Fibroblast of skin of right quadriceps (primary cell): Measurements from ENCODE around the gene SUGP1.

Experiments
- DNase-seq: peaks from one replicate; pipeline ENCODE4 v3.0.0-alpha.2; 2013

Gene SUGP1

DNA sequence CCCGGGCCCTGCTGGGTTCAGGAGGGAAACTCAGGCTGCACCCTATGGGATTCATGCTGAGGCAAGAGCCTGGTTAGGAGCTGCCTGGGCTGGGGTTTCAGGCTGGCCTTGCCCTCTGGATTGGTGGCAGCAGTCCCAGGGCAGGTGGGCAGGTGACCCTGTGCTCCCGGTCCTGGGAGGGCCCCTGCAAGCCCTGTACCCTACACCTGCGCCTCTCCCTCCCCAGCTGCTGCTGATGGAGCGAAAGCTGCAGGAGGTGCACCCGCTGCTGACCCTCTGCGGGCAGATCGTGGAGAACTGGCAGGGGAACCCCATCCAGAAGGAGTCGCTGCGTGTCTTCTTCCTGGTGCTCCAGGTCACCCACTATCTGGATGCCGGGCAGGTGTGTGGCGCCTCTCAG lies 20.7 kb upstream of the SUGP1 start:
- DNase-seq, result no peak

DNA sequence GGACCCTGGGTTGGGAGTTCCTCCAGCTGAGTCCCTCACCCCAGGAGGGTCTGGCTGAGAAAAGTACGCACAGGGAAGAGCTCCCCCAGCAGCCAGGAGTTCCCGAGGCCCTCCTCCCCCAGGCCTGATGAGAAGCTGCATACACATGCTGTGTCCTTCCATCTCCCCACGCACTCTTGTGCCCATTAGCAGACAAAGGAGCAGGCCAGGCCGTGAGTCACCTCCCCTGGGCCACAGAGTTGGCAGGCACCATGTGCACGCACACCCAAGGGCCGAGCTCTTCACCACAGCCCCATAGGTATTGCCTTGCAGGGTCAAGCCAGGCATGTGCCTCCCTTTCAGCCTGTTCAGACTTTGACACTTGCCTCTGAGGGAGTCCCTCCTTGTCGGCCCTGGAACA lies 17.8 kb upstream of the SUGP1 start:
- no peak for DNase-seq

- DNase-seq, result no peak
These were observed 16.8 kb upstream of the SUGP1 start for GRCh38 chr19:19337120-19337519.

- DNase-seq, result no peak
These were observed 16.3 kb upstream of the SUGP1 start for GRCh38 chr19:19336597-19336996.

DNA sequence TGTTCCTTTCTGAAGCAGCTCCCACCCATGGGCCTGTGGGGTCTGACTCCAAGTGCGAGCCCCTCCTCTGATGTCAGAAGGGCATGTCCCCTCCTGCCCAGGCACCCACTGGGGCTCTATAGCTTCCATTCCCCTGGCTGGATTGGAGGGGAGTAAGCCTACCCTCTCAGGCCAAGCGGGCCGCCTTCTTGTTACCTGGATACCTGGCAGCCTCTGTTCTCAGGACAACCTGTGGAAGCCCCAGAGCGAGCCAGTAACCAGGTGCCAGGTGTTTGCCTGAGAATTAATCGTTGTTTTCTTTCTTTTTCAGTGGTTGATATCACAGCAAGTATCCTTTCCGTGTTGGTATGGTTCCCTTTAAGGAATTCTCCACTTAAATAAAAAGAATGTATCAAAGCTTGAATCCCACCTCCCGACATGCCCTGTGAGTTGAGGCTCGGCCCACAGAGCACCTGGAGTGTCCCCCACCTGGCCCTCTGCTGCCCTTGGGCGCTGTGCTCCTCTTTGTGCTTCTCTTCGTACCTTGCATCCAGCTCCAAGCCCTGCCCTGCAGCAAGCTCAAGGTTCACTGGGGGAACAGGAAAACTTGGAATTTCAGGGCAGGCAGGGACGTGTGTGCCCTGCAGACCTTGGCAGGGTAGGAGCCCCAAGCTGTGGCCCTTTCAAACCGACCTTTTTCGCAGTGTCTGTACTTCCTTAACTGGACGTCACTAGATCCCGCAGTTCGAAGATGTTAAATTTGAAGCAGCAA lies 15.3 kb upstream of the SUGP1 start:
- no peak for DNase-seq

DNA sequence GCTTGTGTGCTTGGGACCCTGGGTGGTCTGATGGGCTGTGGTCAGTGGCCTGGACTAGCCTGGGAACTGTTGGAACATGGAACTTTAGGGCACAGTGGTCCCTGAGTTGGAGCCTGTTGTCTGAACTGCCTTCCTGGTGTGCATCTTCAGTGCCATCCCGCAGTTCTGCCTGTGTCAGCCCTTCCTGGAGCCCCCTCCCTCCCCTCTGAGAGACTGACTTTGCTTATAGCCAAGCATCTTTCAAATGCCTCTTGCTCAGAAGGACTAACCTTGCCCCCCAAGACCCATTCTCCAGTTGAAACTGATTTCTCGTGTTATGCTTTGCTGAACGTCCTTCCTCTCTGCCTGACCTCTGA lies 14.7 kb upstream of the SUGP1 start:
- no peak for DNase-seq

- no peak for DNase-seq
These were observed 14.0 kb upstream of the SUGP1 start for GRCh38 chr19:19334063-19334988.

DNA sequence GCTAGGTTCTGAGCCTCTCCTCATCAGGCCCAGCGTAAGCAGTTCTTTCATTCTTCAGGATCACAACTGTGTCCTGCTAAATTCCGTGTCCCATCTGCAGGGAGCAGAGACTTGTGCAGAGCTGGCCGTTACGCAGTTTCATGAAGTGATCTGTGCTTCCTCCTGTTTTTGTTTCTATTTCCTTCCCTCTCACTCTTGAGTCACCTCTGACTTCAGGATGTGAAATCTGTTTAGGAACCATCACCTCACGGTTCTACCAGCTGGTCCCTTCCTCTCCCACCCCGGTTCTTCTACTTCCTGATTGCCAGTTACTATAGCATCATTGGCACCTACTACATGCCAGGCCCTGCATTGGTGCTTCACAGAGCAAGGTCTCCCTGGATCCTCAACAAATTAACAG lies 8.8 kb upstream of the SUGP1 start:
- DNase-seq, result no peak

DNA sequence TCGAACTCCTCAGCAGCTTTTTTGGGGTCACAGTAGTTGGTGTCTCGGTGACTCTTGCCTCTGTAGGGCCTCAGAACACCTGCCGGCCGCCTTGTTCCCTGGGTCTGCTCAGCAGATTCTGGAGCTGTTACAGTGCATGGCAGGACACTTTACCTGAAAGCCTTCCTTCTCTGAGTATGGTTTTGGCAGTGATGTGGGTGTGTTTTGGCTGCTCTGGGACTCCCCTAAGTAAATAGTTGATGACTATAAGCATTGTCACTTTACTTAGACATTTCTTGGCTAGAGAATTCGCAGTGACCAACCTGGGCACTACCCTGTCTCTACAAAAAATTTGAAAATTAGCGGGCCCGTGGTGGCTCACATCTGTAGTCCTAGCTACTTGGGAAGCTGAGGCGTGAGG lies 7.4 kb upstream of the SUGP1 start:
- DNase-seq, result no peak

GRCh38 chr19:19324059-19324770 lies 3.9 kb upstream of the SUGP1 start:
- no peak for DNase-seq

GRCh38 chr19:19321141-19321577 lies 850 bp upstream of the SUGP1 start:
- DNase-seq, result no peak

DNA sequence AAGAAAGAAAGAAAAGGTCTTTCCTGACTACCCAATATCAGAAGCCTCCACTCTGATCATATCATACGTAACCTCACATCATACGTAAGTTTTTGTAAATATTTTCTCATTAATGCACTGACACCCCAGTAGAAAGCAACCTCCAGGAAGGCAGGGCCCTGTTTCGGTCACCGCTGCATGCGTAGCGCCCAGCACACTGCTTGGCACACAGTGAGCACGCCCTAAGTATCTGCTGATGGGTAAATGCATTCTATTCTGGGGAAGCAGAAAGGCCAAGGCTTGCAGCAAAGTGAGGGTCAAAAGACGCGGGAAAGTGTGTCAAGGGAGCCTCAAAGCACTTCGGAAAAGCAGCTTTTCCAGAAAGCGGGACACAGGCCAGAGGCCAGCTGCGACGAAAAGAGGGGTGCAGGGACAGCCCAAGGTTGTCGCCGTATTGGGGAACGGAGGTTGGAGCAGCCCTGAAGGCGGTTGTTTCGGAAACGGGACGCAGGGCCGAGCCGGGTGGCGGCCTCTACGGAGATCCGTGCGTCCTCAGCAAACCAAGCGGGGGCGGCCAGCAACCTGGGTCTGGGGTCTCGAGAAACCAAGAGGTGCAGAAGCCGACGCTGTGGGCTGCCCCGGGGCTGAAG lies 463 bp downstream of the SUGP1 start:
- DNase-seq, result no peak

GRCh38 chr19:19316082-19316481 lies 4.2 kb downstream of the SUGP1 start:
- DNase-seq, result no peak

DNA sequence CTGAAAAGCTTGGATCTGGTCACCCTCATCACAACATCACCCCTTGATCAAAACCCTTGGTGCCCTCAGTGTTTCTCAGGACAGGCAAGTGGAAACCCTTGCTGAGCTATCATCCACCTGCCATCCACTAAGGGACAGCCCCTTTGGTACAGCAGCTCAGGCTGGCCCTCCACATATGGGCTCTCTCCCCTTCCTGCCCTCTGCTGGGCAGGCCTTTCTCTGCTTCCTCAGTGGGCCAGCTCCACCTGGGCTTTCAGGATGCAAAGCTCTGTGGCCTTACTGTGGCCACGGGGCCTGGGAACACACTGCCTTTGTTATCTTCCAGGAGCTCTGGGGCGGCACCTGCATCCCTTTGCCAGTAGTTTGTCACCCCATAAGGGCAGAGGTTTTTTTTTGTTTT lies 4.9 kb downstream of the SUGP1 start:
- DNase-seq, result no peak

DNA sequence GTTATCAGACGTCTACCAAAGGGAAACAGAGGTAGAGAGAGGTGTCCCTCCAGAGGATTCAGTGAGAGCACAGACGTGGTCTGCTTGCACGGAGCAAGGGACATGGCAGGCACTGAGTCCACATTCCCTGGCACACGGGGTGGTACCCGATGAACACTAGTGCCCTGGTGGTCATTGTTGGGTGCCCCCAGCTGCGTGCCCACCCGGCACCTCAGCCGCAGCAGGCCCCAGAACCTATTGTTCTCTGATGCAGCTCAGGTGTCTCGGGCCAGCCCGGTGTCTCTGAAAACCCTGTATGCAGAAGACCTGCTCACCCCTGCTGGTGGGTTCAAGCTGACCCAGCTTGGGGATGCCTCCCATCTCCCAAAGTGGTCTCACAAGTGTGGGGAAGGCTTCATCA lies 11.9 kb downstream of the SUGP1 start:
- no peak for DNase-seq

DNA sequence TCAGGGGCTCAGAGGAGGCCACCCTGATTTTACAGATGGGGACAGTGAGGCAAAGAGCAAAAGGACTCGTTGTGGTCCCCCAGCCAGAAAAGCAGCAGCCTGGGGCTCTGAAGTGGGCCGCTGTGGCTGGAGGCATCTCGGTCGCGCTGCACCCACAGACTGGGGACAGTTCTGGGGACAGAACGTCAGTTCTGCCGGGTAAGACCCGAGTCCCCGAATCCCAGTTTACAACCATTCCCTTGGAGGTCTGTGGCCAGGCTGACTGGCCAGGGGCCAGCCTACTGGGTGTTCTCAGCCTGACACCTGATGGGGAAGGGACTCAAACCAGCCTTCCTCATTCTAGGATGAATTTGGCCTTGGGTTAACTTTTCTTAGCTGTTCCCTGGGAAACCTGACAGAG lies 14.1 kb downstream of the SUGP1 start:
- no peak for DNase-seq

DNA sequence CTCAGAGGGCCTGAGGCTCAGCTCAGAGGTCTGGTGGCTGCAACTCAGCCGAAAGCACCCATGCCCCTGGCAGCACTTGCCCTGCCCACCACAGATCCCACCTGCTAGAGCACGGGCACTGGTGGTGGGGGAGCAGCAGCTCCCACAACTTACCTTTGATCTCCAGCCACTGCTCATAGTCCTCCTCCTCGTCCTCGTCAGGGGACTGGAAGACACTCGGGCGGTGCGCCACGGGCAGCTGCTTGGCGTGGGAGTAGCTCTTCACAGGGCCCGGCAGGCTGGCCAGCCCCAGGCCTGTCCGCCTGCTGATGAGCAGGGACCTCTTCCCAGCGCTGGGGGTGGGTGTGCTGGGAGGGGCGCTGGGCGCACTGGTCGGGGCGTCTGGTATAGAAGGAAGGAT lies 14.6 kb downstream of the SUGP1 start:
- no peak for DNase-seq

GRCh38 chr19:19305066-19305465 lies 15.2 kb downstream of the SUGP1 start:
- DNase-seq, result no peak

- DNase-seq, result no peak
These were observed 15.9 kb downstream of the SUGP1 start for GRCh38 chr19:19304186-19304965.

DNA sequence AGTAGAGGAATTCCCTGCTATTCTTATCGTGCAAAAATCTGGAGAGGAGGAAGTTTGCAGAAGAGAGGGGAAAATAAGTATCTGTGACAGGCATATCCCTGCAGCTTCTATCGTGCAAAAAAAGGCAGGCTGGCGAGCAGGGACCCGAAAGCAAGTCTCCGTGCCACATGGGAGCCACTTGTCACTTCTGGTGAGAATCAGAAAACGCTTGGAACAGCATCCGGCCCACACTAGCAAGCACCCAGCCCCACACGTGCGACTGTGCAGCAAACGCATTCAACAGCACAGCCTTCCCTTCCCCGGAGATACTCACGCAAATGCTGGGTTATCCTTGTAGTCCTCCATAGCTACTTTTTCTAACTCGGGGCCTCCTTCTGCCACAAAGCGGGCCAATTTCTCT lies 16.9 kb downstream of the SUGP1 start:
- DNase-seq, result no peak

- DNase-seq, result no peak
These were observed 19.7 kb downstream of the SUGP1 start for GRCh38 chr19:19300613-19301012.

DNA sequence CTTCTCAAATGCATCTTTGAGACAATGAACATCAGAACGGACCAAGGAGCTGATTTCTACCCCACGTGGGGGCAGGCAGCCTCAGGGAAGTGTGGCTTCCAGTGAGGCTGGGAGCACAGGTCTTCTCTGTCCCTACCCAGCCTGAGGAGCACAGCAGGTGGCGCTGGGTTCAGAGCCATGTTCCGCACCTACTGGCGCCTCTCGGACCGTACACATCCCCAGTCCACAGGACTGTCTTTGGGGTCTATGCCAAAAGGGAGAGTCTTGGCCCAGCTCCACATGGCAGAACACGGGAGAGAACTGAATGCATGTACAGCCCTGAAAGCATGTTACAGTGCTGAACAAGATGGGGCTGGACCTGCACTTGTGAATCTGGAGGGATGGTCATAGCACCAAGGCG lies 22.6 kb downstream of the SUGP1 start:
- no peak for DNase-seq
